HG03521 (cell line): ENCODE measurements around the gene CORO2A.
"Not testable (repeated sequence)": the region's sequence is repeated elsewhere in the genome, so short reads cannot be mapped to it uniquely, and the experiment has no call there.

Experiments used
- ATAC-seq: cut with Tn5 transposase; IDR thresholded peaks from one replicate; pipeline ENCODE4 v1.9.1; 2021; ENCODE audit warnings: mild to moderate bottlenecking, moderate library complexity; ENCODE audit not compliant: unreplicated experiment

Gene CORO2A

GRCh38 chr9:98086461-98086860, 106.0 kb downstream of the CORO2A start:
- no peak for ATAC-seq

GRCh38 chr9:98085944-98086343, 106.5 kb downstream of the CORO2A start:
- no peak for ATAC-seq

GRCh38 chr9:98085058-98085457, 107.4 kb downstream of the CORO2A start:
- ATAC-seq, result no peak

- no peak for ATAC-seq
These were observed 108.0 kb downstream of the CORO2A start for GRCh38 chr9:98084396-98084795.

- no peak for ATAC-seq
These were observed 108.8 kb downstream of the CORO2A start for GRCh38 chr9:98083566-98084183.

- ATAC-seq, result no peak
These were observed 109.4 kb downstream of the CORO2A start for GRCh38 chr9:98083061-98083501.

- no peak for ATAC-seq
These were observed 110.8 kb downstream of the CORO2A start for GRCh38 chr9:98081477-98082219.

GRCh38 chr9:98080780-98081179, 111.7 kb downstream of the CORO2A start:
- no peak for ATAC-seq

GRCh38 chr9:98080326-98080725, 112.1 kb downstream of the CORO2A start:
- no peak for ATAC-seq

GRCh38 chr9:98078895-98079294, 113.5 kb downstream of the CORO2A start:
- ATAC-seq, result no peak

GRCh38 chr9:98076514-98076890, 115.9 kb downstream of the CORO2A start:
- ATAC-seq, result not testable (repeated sequence)

- ATAC-seq, result no peak
These were observed 117.1 kb downstream of the CORO2A start for GRCh38 chr9:98075332-98075805.

GRCh38 chr9:98074115-98074990, 118.1 kb downstream of the CORO2A start:
- no peak for ATAC-seq

GRCh38 chr9:98071737-98072136, 120.7 kb downstream of the CORO2A start:
- no peak for ATAC-seq
